ENCODE data around the gene ALKBH7. TPM values are rescaled to one million over a fixed set of nuclear protein-coding genes. Genes with fewer than 3 reads are reported as not detected.

ALKBH7 gene
- total RNA-seq, 1 experiment from 2014 or later, result 81.1 TPM

DNA sequence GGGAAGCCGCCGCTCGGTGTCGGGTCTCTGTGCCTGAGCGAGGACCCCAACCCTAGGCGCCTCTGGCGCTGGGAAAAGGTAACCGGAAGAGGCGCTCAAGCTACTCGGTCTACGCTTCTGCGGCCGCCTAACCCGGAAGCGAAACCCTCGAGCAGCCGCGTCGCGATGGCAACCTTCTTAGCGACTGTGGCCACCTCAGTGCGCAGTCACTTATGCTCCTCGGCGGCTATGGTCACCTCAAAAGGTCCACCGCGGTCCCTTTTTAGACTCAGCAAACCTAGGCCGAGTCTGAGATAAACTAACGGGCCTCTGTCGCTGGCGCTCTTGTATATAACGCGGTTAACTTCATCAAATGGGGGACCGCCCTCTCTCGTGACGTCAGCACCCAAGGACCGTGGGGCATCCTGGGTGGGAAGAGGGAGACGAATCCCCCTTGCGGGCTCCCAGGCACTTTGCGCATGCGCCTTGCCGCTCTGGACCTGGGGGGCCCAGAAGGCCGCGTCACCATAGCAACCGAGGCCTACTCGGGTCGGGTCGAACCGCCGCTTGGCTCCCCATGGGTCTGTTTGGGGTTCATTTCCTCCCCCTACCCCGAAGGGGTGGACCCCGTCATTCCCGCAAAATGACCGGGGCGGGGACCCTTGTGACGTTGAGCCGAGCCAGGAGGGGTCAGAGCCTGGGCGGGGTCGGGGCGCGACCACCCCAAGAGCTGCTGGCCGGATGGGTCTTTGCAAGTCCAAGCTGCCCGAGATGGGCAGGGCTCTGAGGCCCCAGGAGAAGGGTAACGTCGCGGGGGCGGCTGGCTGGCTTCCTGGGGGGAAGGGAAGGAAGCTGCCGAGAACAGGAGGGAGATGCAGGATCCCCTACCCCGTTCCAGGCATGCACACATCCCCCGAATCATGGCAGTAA is 20.7 kb downstream of the ALKBH7 start, which contains the start of gene GTF2F1:
Gene GTF2F1, minus strand, starts transcription at position 91 of the 909 bp plus-strand sequence. CDS start 169 bp downstream, outside the sequence.
- Histone ChIP-seq H3K36me3 (ENCODE audit: low read depth, low read length) (peaks cover 16% of the 10 kb centered on the region; the same call in 1 of the 2 replicates), H3K27ac (ENCODE audit: low read length) (peak within 1 kb of the TSS; percentile 53), H2AFZ (ENCODE audit: low read length) (peak within 1 kb of the TSS; percentile 99), H3K27me3 (ENCODE audit: low read length) (no peaks in the 10 kb centered on the region), H4K20me1 (ENCODE audit: low read length) (no peaks in the 10 kb centered on the region), H3K4me1 (ENCODE audit: insufficient read depth, low read length) (peaks cover 18% of the 10 kb centered on the region), H3K9ac (ENCODE audit: low read length) (peak within 1 kb of the TSS; percentile 89), H3K9me3 (ENCODE audit: low read length) (no peaks in the 10 kb centered on the region), H3K4me3 (ENCODE audit: low read length) (peak within 1 kb of the TSS; percentile 81), H3K79me2 (ENCODE audit: low read length) (peaks cover 22% of the 10 kb centered on the region), H3K9me2 (replicated peaks; ENCODE audit: low read length) (no peaks in the 10 kb centered on the region), H3F3A (ENCODE audit: low read length, unreplicated experiment) (no peaks in the 10 kb centered on the region), H3K4me2 (ENCODE audit: low read length) (peak within 1 kb of the TSS; percentile 94)
- DNase-seq, result peak; percentile 93
- no peak for TF ChIP-seq EZH2phosphoT487 (IDR thresholded peaks at IDR 0.05; ENCODE audit: borderline replicate concordance, low read length)
- TF ChIP-seq, protein P1, sequence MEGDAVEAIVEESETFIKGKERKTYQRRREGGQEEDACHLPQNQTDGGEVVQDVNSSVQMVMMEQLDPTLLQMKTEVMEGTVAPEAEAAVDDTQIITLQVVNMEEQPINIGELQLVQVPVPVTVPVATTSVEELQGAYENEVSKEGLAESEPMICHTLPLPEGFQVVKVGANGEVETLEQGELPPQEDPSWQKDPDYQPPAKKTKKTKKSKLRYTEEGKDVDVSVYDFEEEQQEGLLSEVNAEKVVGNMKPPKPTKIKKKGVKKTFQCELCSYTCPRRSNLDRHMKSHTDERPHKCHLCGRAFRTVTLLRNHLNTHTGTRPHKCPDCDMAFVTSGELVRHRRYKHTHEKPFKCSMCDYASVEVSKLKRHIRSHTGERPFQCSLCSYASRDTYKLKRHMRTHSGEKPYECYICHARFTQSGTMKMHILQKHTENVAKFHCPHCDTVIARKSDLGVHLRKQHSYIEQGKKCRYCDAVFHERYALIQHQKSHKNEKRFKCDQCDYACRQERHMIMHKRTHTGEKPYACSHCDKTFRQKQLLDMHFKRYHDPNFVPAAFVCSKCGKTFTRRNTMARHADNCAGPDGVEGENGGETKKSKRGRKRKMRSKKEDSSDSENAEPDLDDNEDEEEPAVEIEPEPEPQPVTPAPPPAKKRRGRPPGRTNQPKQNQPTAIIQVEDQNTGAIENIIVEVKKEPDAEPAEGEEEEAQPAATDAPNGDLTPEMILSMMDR (conservative IDR thresholded peaks at IDR 0.05; ENCODE audit: low read depth, low read length), result peak; percentile 25; the same call in 1 of the 2 replicates
- ChIA-PET CTCF (interaction anchor here (0.6 kb wide), 3 partner anchors 28 to 673 kb away, joined by 3 to 6 read pairs (median 3); partner anchors contain the start of genes CATSPERD and LONP1), POLR2A (ENCODE audit: unreplicated experiment) (interaction anchor here (0.6 to 0.7 kb wide), 4 partner anchors 32 to 363 kb away, joined by 3 to 4 read pairs (median 3); partner anchors contain the start of gene KHSRP)
- BruUV-seq (replicated peaks), result no TSS peak
- ATAC-seq, result peak; percentile 93
- intact Hi-C loops (cut with micrococcal nuclease), result loop anchor here (1.0 kb wide), 1 partner anchor 21 kb away; the partner anchor contains the start of gene ALKBH7

- peaks cover 12% of the 10 kb centered on the region; the same call in 1 of the 2 replicates for H3K36me3 ChIP-seq (ENCODE audit: low read depth, low read length)
- peak overlapping the region; percentile 53; the same call in 1 of the 2 replicates for H3K27ac ChIP-seq (ENCODE audit: low read length)
- peaks cover 22% of the 10 kb centered on the region for H3K79me2 ChIP-seq (ENCODE audit: low read length)
- peak overlapping the region; percentile 89 for H3K9ac ChIP-seq (ENCODE audit: low read length)
- TSS peak; percentile 90 for BruUV-seq (replicated peaks)
- no peaks in the 10 kb centered on the region for H3K9me3 ChIP-seq (ENCODE audit: low read length)
- peak overlapping the region; percentile 94 for H3K4me2 ChIP-seq (ENCODE audit: low read length)
- no peaks in the 10 kb centered on the region for H4K20me1 ChIP-seq (ENCODE audit: low read length)
- H3K4me3 ChIP-seq (ENCODE audit: low read length), result peak overlapping the region; percentile 81
- peaks cover 18% of the 10 kb centered on the region for H3K4me1 ChIP-seq (ENCODE audit: insufficient read depth, low read length)
- H2AFZ ChIP-seq (ENCODE audit: low read length), result peak overlapping the region; percentile 99
- intact Hi-C loops (cut with micrococcal nuclease), result loop anchor here (1.0 kb wide), 1 partner anchor 22 kb away; the partner anchor contains the start of gene ALKBH7
- H3K27me3 ChIP-seq (ENCODE audit: low read length), result no peaks in the 10 kb centered on the region
- ATAC-seq (no peak), DNase-seq (no peak)
- ChIA-PET CTCF (interaction anchor here (0.6 kb wide), 1 partner anchor 28 kb away, joined by 3 read pairs; no protein-coding TSS in a partner anchor), POLR2A (ENCODE audit: unreplicated experiment) (no interaction called here)
- no peak for TF ChIP-seq EZH2 (IDR thresholded peaks at IDR 0.05; ENCODE audit: low read length, unreplicated experiment)
- no peak for TF ChIP-seq EZH2phosphoT487 (IDR thresholded peaks at IDR 0.05; ENCODE audit: borderline replicate concordance, low read length)
- TF ChIP-seq, protein P1 (conservative IDR thresholded peaks at IDR 0.05; ENCODE audit: low read depth, low read length), result no peak
- no peaks in the 10 kb centered on the region for H3F3A ChIP-seq (ENCODE audit: low read length, unreplicated experiment)
- H3K9me2 ChIP-seq (replicated peaks; ENCODE audit: low read length), result no peaks in the 10 kb centered on the region
These were observed 21.4 kb downstream of the ALKBH7 start for GRCh38 chr19:6393983-6394412.

Data from PC-3 (cell line).